ENCODE results near the gene AGBL4.

The AGBL4 gene

GRCh38 chr1:48726557-48727215 lies 1297.1 kb downstream of the AGBL4 start:
- Histone ChIP-seq H3K36me3 (no peaks in the 10 kb centered on the region), H3K27ac (no peak overlapping the region), H3K4me3 (ENCODE audit: low read depth in 1 of 2, low read length in 1 of 2) (no peak overlapping the region), H3K9me3 (no peaks in the 10 kb centered on the region), H3K4me1 (ENCODE audit: control insufficient read depth in 1 of 2, insufficient read depth in 1 of 2, low read depth in 1 of 2, low read length in 1 of 2) (no peaks in the 10 kb centered on the region), H3K27me3 (no peaks in the 10 kb centered on the region)
- TF ChIP-seq, protein P1, sequence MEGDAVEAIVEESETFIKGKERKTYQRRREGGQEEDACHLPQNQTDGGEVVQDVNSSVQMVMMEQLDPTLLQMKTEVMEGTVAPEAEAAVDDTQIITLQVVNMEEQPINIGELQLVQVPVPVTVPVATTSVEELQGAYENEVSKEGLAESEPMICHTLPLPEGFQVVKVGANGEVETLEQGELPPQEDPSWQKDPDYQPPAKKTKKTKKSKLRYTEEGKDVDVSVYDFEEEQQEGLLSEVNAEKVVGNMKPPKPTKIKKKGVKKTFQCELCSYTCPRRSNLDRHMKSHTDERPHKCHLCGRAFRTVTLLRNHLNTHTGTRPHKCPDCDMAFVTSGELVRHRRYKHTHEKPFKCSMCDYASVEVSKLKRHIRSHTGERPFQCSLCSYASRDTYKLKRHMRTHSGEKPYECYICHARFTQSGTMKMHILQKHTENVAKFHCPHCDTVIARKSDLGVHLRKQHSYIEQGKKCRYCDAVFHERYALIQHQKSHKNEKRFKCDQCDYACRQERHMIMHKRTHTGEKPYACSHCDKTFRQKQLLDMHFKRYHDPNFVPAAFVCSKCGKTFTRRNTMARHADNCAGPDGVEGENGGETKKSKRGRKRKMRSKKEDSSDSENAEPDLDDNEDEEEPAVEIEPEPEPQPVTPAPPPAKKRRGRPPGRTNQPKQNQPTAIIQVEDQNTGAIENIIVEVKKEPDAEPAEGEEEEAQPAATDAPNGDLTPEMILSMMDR (IDR thresholded peaks at IDR 0.05): no peak

DNA sequence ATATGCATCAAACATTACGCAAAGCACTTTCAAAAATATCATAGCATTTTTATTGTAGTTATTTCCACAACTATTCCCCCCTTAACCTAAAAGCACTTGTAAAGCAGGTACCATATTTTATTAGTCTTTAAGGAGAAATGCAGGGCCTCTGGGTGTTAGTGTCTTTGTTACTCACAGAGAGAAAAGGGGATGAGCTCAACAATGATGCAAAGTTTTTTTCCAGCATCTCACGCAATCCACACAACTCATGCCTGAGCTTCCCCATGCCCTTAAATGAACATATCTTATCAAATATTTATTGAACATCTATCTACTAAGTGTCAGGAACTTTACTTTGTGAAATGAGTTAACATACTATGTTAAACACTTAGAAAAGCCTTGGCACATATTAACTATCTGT lies 1297.6 kb downstream of the AGBL4 start:
- H3K27ac ChIP-seq: no peak overlapping the region
- H3K36me3 ChIP-seq: no peaks in the 10 kb centered on the region
- no peaks in the 10 kb centered on the region for H3K9me3 ChIP-seq
- no peaks in the 10 kb centered on the region for H3K4me1 ChIP-seq (ENCODE audit: control insufficient read depth in 1 of 2, insufficient read depth in 1 of 2, low read depth in 1 of 2, low read length in 1 of 2)
- H3K27me3 ChIP-seq: no peaks in the 10 kb centered on the region
- TF ChIP-seq, protein P1 (IDR thresholded peaks at IDR 0.05): no peak
- no peak overlapping the region for H3K4me3 ChIP-seq (ENCODE audit: low read depth in 1 of 2, low read length in 1 of 2)

GRCh38 chr1:48725341-48726046 lies 1298.3 kb downstream of the AGBL4 start:
- no peak overlapping the region for H3K27ac ChIP-seq
- no peaks in the 10 kb centered on the region for H3K36me3 ChIP-seq
- no peak overlapping the region for H3K4me3 ChIP-seq (ENCODE audit: low read depth in 1 of 2, low read length in 1 of 2)
- H3K27me3 ChIP-seq: no peaks in the 10 kb centered on the region
- no peaks in the 10 kb centered on the region for H3K4me1 ChIP-seq (ENCODE audit: control insufficient read depth in 1 of 2, insufficient read depth in 1 of 2, low read depth in 1 of 2, low read length in 1 of 2)
- no peaks in the 10 kb centered on the region for H3K9me3 ChIP-seq
- TF ChIP-seq, protein P1 (IDR thresholded peaks at IDR 0.05): no peak

- TF ChIP-seq, protein P1 (IDR thresholded peaks at IDR 0.05): no peak
- H3K27me3 ChIP-seq: no peaks in the 10 kb centered on the region
- H3K36me3 ChIP-seq: no peaks in the 10 kb centered on the region
- no peak overlapping the region for H3K27ac ChIP-seq
- no peaks in the 10 kb centered on the region for H3K4me1 ChIP-seq (ENCODE audit: control insufficient read depth in 1 of 2, insufficient read depth in 1 of 2, low read depth in 1 of 2, low read length in 1 of 2)
- no peaks in the 10 kb centered on the region for H3K9me3 ChIP-seq
- no peak overlapping the region for H3K4me3 ChIP-seq (ENCODE audit: low read depth in 1 of 2, low read length in 1 of 2)
Observed at GRCh38 chr1:48720929-48721328, 1302.8 kb downstream of the AGBL4 start.

- Histone ChIP-seq H3K4me3 (ENCODE audit: low read depth in 1 of 2, low read length in 1 of 2) (no peak overlapping the region), H3K9me3 (no peaks in the 10 kb centered on the region), H3K4me1 (ENCODE audit: control insufficient read depth in 1 of 2, insufficient read depth in 1 of 2, low read depth in 1 of 2, low read length in 1 of 2) (no peaks in the 10 kb centered on the region), H3K27ac (no peak overlapping the region), H3K36me3 (no peaks in the 10 kb centered on the region), H3K27me3 (no peaks in the 10 kb centered on the region)
- TF ChIP-seq, protein P1 (IDR thresholded peaks at IDR 0.05): no peak
Observed at GRCh38 chr1:48718705-48719104, 1305.0 kb downstream of the AGBL4 start.

Data from neutrophil (primary cell).